Ishikawa (cell line): ENCODE measurements around the gene BCL7A.

Experiments used
- CEBPB ChIP-seq: IDR thresholded peaks from 2 replicates; pipeline ENCODE4 v1.6.1; 2012
- CREB1 ChIP-seq: IDR thresholded peaks from 2 replicates; pipeline ENCODE4 v1.6.1; 2012; ENCODE audit warnings: low read depth
- EGR1 ChIP-seq: IDR thresholded peaks from 2 replicates; pipeline ENCODE4 v1.6.1; 2012
- EP300 ChIP-seq: IDR thresholded peaks from 2 replicates; pipeline ENCODE4 v1.6.1; 2012; ENCODE audit warnings: borderline replicate concordance
- FOXM1 ChIP-seq: IDR thresholded peaks from 2 replicates; pipeline ENCODE4 v1.6.1; 2012; ENCODE audit warnings: low read depth, borderline replicate concordance
- MAX ChIP-seq: IDR thresholded peaks from 2 replicates; pipeline ENCODE4 v1.6.1; 2012
- NFIC ChIP-seq: IDR thresholded peaks from 2 replicates; pipeline ENCODE4 v1.6.1; 2012
- RAD21 ChIP-seq: IDR thresholded peaks from 2 replicates; pipeline ENCODE4 v1.6.1; 2012; ENCODE audit warnings: low read depth
- TAF1 ChIP-seq: IDR thresholded peaks from 2 replicates; pipeline ENCODE4 v1.6.1; 2012; ENCODE audit warnings: low read depth, mild to moderate bottlenecking
- TCF12 ChIP-seq: IDR thresholded peaks from 2 replicates; pipeline ENCODE4 v1.6.1; 2012; ENCODE audit warnings: low read depth
- TEAD4 ChIP-seq: IDR thresholded peaks from 2 replicates; pipeline ENCODE4 v1.6.1; 2012
- YY1 ChIP-seq: IDR thresholded peaks from 2 replicates; pipeline ENCODE4 v1.6.1; 2012; ENCODE audit warnings: low read depth
- ZBTB7A ChIP-seq: IDR thresholded peaks from 2 replicates; pipeline ENCODE4 v1.6.1; 2012; ENCODE audit warnings: low read depth
- TF ChIP-seq, protein P1 (sequence below): IDR thresholded peaks from 2 replicates; pipeline ENCODE4 v1.6.1; 2012
- TF ChIP-seq, protein P2 (sequence below): IDR thresholded peaks from 2 replicates; pipeline ENCODE4 v1.6.1; 2012; ENCODE audit warnings: low read depth, mild to moderate bottlenecking

BCL7A gene

GRCh38 chr12:122014781-122015180, 6.9 kb upstream of the BCL7A start:
- TF ChIP-seq MAX (no peak), EP300 (no peak), NFIC (no peak), CEBPB (no peak), ZBTB7A (no peak), YY1 (no peak)
- TF ChIP-seq, protein P1, sequence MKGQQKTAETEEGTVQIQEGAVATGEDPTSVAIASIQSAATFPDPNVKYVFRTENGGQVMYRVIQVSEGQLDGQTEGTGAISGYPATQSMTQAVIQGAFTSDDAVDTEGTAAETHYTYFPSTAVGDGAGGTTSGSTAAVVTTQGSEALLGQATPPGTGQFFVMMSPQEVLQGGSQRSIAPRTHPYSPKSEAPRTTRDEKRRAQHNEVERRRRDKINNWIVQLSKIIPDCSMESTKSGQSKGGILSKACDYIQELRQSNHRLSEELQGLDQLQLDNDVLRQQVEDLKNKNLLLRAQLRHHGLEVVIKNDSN = no peak

DNA sequence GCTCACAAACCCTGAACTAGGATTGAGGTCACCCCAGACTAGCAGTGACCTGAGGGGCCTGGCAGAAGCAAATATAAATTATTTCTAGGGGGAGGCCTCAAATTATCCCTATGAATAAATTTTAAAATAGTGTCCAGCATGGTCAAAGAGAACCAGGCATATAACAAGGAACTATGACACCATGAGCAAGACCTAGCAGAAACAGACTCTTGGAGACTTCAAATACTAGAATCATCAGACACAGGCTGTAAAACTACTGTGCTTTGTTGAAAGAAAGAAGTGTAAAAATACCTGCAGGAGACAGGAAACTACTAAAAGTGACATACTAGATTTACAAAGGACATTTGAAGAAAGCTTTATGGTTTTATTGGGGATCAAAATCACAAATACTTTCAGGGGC, 3.2 kb upstream of the BCL7A start:
- TF ChIP-seq CEBPB = no peak

GRCh38 chr12:122018937-122019336, 2.7 kb upstream of the BCL7A start:
- TF ChIP-seq NFIC (no peak), TCF12 (no peak), MAX (no peak), EP300 (no peak), YY1 (no peak), TEAD4 (no peak), CREB1 (no peak), ZBTB7A (no peak), CEBPB (no peak), FOXM1 (no peak), EGR1 (no peak), TAF1 (no peak)

DNA sequence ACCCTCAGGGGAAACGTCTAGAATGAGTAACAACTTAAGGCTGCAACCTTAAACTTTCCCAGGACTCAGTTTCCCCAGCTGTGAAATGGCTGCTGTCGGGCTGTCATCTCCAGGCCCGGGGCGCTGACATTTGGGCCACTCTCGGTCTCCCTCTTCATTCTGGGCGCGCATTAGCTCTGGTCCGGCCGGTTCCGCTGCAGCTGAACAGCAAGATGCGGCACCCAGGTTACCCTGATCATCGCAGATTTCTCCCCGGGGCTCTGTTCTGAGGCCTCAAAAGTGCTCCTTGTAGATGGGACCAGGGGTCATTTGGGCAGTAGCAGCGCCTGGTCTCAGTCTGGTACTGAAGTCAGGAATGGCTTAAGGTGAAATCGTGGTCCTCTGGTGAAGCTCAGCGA, 890 bp upstream of the BCL7A start:
- TF ChIP-seq EP300 (no peak), NFIC (no peak), ZBTB7A (no peak), TEAD4 (no peak), CREB1 (no peak), CEBPB (no peak), YY1 (no peak), EGR1 (no peak), MAX (no peak), TCF12 (no peak), TAF1 (no peak), FOXM1 (no peak), RAD21 (no peak)
- TF ChIP-seq, protein P2, sequence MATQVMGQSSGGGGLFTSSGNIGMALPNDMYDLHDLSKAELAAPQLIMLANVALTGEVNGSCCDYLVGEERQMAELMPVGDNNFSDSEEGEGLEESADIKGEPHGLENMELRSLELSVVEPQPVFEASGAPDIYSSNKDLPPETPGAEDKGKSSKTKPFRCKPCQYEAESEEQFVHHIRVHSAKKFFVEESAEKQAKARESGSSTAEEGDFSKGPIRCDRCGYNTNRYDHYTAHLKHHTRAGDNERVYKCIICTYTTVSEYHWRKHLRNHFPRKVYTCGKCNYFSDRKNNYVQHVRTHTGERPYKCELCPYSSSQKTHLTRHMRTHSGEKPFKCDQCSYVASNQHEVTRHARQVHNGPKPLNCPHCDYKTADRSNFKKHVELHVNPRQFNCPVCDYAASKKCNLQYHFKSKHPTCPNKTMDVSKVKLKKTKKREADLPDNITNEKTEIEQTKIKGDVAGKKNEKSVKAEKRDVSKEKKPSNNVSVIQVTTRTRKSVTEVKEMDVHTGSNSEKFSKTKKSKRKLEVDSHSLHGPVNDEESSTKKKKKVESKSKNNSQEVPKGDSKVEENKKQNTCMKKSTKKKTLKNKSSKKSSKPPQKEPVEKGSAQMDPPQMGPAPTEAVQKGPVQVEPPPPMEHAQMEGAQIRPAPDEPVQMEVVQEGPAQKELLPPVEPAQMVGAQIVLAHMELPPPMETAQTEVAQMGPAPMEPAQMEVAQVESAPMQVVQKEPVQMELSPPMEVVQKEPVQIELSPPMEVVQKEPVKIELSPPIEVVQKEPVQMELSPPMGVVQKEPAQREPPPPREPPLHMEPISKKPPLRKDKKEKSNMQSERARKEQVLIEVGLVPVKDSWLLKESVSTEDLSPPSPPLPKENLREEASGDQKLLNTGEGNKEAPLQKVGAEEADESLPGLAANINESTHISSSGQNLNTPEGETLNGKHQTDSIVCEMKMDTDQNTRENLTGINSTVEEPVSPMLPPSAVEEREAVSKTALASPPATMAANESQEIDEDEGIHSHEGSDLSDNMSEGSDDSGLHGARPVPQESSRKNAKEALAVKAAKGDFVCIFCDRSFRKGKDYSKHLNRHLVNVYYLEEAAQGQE = no peak
- TF ChIP-seq, protein P1 = no peak

DNA sequence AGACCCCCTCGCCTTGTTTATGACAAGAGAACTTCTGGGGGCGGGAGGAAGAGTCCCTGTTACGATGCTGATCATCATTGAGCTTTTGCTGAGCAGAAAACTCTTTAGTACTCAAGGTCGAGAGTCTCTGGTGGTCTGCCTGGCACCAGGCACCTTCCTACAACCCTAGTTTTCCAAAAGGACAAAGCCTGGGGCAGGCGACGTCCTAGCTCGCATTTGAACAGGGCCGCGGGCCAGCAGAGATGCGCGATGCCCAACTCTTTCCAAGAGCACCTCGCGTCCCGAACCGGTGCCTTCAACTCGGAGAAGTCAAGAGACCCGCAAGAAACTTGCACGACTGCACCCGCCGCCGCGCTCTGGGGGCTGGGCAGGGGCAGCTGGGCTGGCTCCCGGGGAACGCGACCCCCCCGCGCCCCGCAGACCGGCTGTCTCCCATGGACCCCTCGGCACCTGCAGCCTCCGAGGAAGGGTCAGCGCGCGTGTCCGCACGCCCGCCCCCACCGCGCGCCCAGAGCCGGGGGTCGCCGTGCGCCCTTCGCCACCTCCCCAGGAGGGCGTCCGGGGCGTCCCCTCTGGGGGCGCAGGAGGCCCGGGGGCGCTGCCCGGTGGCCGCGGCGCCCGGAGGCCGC, 377 bp upstream of the BCL7A start:
- TF ChIP-seq ZBTB7A = peak; percentile 83; the same call in 1 of the 2 replicates
- TF ChIP-seq EP300 = no peak

DNA sequence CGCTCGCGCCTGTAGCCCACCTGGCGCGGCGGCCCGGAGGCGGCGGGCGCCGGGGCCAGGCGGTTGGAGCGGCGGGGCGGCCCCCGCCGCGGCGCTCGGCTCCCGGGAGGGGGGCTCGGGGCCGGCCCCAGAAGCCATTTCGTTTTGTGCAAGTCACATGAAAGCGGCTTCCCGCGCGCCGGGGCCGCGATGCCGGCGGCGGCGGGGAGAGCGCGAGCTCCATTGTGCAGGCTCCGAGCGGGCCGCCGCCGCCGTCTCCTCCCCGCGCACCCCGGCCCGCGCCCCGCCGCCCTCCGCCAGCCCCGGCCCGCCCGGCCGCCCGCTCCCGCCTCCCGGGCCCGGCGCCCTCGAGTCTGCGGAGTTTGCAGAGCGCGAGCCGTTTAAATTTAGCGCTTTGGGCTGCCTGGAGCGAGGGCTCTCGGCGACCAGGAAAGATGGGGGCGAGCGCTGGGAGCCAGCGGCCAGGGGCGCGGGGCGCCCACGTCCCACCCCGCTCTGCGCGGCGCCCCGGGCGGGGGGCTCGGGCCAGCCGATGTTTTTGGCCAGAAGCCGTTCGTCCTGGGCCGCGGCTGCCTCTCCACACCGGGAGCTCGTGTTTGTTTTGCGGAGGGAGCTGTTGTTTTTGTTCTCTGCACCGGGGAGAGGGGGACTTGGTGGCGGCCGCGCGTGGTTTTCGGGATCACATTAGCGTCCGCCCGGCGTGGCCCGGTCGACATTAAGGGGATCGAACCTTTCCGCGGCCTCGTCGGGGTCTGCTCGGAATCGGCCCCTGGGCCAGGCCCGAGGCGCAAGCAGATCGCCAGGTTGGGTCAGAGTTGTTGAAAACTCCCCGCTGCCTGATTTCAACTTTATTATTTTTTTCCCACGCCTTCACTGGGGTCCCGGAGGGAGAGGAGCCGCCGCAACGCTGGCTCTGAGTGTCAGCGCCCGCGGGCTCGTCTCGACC, 982 bp downstream of the BCL7A start:
- TF ChIP-seq TEAD4 (no peak), FOXM1 (no peak), RAD21 (no peak), ZBTB7A (no peak), CREB1 (no peak), CEBPB (no peak), NFIC (no peak), YY1 (peak; percentile 52; the same call in 1 of the 2 replicates), TAF1 (no peak; the same call in 1 of the 2 replicates), EGR1 (no peak), TCF12 (no peak), MAX (no peak), EP300 (no peak)
- TF ChIP-seq, protein P2 = no peak
- TF ChIP-seq, protein P1 = 0 out of 2 replicates have a peak, but pooled peaks have one; percentile 47
